Immature natural killer cell (primary cell): ENCODE data around the gene CNKSR3. TPM values are rescaled to one million over a fixed set of nuclear protein-coding genes. Genes with fewer than 3 reads are reported as not detected.

Experiments
- DNase-seq, 3 donors: peaks; one replicate each; pipeline ENCODE4 v3.0.0; 2022; ENCODE audit warnings: mixed read lengths in 1 of 3
- H3K27ac Mint-ChIP-seq, 6 donors: one replicate each; pipeline ENCODE4 v1.8.0; 2020; ENCODE audit warnings: mixed read lengths in 6 of 6, mild to moderate bottlenecking in 5 of 6, inconsistent platforms in 4 of 6, moderate library complexity in 3 of 6
- H3K27me3 Mint-ChIP-seq, 3 donors: one replicate each; pipeline ENCODE4 v1.8.0; 2020 to 2021; ENCODE audit warnings: low read depth in 3 of 3, mild to moderate bottlenecking in 3 of 3, mixed read lengths in 3 of 3, moderate library complexity in 3 of 3, inconsistent platforms in 1 of 3
- H3K36me3 Mint-ChIP-seq, 3 donors: one replicate each; pipeline ENCODE4 v1.8.0; 2020; ENCODE audit warnings: mixed read lengths in 3 of 3, inconsistent platforms in 2 of 3, mild to moderate bottlenecking in 2 of 3
- H3K4me1 Mint-ChIP-seq, 2 donors: one replicate each; pipeline ENCODE4 v1.8.0; 2020; ENCODE audit warnings: inconsistent platforms in 2 of 2, mild to moderate bottlenecking in 2 of 2, mixed read lengths in 2 of 2, moderate library complexity in 1 of 2
- H3K4me3 Mint-ChIP-seq, 5 donors: one replicate each; pipeline ENCODE4 v1.8.0; 2020; ENCODE audit warnings: mild to moderate bottlenecking in 5 of 5, mixed read lengths in 5 of 5, inconsistent platforms in 3 of 5, moderate library complexity in 3 of 5
- H3K9me3 Mint-ChIP-seq, 6 donors: one replicate each; pipeline ENCODE4 v1.8.0; 2020; ENCODE audit warnings: mild to moderate bottlenecking in 6 of 6, mixed read lengths in 6 of 6, inconsistent platforms in 4 of 6, moderate library complexity in 3 of 6
- polyA plus RNA-seq, 3 donors: library from polyadenylated mRNA; unstranded; fragments of 300-500 nt; fragmentation: Illumina TruSeq; gene quantifications; one replicate each; pipeline ENCODE4 v1.2.3, GENCODE V29; 2021

Gene CNKSR3
- polyA plus RNA-seq, 3 donors from 2014 or later = 0.13 TPM; not detected in 2

DNA sequence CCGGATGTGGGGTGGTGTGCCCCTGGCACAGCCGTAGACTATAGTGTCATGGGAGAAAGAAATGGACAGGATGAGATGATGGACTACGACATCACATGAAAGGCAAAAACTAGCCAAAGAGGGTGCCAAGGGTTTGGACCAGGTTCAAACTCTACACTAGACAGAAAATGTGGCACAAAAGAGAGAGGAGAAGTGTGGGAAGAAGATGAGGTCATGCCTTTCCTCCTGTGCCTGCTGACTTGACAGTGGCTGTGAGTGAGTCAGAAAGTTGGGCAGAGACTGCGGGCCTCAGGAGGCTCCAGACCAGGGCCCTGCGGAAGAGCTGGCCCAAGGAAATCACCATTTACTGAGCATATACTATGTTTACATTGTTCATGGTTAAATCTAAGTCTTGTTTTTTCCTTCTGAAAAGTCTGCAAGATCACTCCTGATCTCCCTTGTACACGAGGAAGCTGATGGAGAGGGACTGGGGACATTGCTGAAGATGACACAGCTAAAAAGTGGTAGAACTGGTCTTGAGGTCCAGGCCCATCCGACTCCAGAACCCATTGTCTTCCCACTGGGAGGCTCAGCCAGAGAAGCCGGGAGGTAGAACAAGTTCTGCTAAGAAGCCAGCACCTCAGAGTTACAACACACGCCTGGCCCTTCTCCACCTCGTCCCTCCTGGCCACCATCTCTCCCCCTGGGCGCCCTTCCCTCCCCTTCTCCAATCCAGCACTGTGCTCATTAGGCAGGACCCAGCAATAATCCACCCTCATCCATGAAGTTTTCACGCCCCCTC lies 35.6 kb downstream of the CNKSR3 start:
- no peak for DNase-seq
- Mint-ChIP-seq H3K27ac (no peak overlapping the region), H3K27me3 (peaks cover 0 to 8% (median 3%) of the 10 kb centered on the region in 3 donors), H3K9me3 (peaks cover 0 to 8% (median under 1%) of the 10 kb centered on the region in 6 donors), H3K4me3 (no peak overlapping the region), H3K4me1 (no peaks in the 10 kb centered on the region), H3K36me3 (no peaks in the 10 kb centered on the region)

DNA sequence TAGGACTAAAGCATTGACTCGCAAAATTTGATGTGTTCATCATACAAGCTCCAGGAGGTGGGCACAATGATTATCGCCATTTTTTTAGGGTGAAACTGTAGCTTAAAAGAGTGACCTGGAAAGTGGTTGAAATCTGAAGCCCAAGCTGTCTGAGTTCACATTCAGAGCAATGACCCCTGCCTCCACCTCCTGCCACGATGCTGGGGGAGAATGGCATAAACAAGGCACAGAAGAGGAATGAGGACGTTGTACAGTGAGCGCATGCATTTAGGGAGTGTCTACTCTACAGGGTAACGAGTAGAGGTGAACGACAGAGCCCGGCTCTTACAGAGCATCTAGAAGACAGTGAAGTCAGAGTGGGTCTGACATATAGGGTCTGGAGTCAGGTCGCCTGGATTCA lies 37.2 kb downstream of the CNKSR3 start:
- DNase-seq = no peak
- H3K27me3 Mint-ChIP-seq = peaks cover 0 to 10% (median 3%) of the 10 kb centered on the region in 3 donors
- no peaks in the 10 kb centered on the region for H3K36me3 Mint-ChIP-seq
- H3K4me1 Mint-ChIP-seq = no peaks in the 10 kb centered on the region
- no peak overlapping the region for H3K4me3 Mint-ChIP-seq
- H3K9me3 Mint-ChIP-seq = peaks cover 0 to 8% (median under 1%) of the 10 kb centered on the region in 6 donors
- H3K27ac Mint-ChIP-seq = no peak overlapping the region

DNA sequence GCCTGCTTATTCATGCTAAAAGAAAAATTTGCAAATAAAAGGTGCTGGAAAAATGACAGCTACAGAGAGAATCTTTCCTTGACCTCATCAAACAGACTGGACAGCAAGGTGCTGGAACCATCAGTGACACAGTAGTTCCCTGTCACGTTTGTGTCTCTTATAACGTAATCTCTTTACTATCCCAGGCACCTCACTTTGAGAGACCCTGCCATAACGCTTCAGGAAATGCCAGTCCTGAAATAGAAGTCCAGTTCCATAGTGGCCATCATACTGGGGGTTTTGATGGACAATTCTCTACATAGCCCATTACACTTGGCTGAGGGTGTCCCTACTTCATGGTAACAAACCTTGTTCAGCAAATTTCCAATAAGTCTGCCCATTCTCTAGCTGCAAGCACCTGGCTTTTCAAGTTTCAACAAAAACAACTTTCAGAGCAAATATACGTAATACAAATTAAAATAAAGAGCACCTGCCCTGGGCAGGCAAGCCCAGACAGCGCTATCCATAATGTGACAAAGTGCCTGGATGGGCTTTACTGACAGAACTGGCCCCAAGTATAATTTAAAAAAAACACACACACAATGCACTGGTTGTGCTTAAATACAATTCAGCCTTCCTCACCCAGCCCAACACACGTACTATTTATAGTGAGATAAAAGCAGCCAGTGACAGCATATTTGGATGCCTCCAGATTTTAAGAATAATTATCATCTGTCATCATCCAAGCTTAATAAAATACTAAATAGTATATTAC lies 38.7 kb downstream of the CNKSR3 start:
- Mint-ChIP-seq H3K4me1 (no peaks in the 10 kb centered on the region), H3K27me3 (peaks cover 0 to 6% (median 0%) of the 10 kb centered on the region in 3 donors), H3K36me3 (no peaks in the 10 kb centered on the region), H3K9me3 (peaks cover 0 to 8% (median under 1%) of the 10 kb centered on the region in 6 donors), H3K4me3 (no peak overlapping the region), H3K27ac (no peak overlapping the region)
- no peak for DNase-seq

DNA sequence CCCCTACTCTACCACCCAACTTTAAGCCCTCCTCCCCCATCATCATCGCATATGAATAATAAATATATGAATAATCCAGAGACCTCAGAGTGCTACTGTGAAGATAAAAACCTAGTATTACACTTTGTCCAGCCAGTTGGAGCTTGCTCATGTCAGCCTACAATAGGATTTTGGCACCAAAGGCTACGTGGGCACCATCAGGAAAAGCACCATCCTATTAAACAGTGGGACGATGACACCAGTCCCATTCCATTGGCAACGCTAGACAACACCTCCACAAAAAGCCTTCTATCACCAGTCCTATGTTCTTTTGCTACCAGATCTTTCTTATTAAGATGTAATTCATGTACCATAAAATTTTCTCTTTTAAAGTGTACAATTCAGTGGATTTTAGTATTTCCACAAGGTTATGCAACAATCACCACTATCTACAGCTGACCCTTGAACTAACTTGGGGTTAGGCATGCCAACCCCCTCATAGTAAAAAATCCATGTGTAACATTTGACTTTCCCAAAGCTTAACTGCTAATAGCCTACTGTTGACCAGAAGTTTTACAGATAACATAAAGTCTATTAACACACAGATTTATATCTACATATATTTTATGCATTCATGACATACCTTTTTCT lies 41.1 kb downstream of the CNKSR3 start:
- H3K27ac Mint-ChIP-seq = no peak overlapping the region
- DNase-seq = no peak
- no peaks in the 10 kb centered on the region for H3K36me3 Mint-ChIP-seq
- H3K9me3 Mint-ChIP-seq = peaks cover 0 to 8% (median under 1%) of the 10 kb centered on the region in 6 donors
- H3K4me1 Mint-ChIP-seq = no peaks in the 10 kb centered on the region
- no peak overlapping the region for H3K4me3 Mint-ChIP-seq
- H3K27me3 Mint-ChIP-seq = peaks cover 0 to 9% (median 2%) of the 10 kb centered on the region in 3 donors

DNA sequence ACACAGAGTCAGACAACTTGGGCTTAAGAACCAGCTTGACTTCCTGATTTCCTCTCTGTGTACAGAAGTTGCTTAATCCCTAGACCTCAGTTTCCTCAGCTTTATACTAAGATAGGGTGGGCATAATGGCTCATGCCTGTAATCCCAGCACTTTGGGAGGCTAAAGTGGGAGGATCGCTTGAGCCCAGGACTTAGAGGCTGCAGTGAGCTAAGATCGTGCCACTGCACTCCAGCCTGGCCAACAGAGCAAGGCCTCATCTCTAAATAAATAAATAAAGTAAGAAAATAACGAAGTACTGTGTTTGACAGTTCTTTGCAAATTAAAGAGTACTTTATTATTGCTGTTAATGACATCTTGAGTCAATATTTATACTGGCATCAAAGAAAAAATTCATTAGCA lies 41.7 kb downstream of the CNKSR3 start:
- Mint-ChIP-seq H3K9me3 (peaks cover 0 to 8% (median under 1%) of the 10 kb centered on the region in 6 donors), H3K36me3 (no peaks in the 10 kb centered on the region), H3K27ac (no peak overlapping the region), H3K4me1 (no peaks in the 10 kb centered on the region), H3K27me3 (peaks cover 0 to 9% (median 2%) of the 10 kb centered on the region in 3 donors), H3K4me3 (no peak overlapping the region)
- no peak for DNase-seq

DNA sequence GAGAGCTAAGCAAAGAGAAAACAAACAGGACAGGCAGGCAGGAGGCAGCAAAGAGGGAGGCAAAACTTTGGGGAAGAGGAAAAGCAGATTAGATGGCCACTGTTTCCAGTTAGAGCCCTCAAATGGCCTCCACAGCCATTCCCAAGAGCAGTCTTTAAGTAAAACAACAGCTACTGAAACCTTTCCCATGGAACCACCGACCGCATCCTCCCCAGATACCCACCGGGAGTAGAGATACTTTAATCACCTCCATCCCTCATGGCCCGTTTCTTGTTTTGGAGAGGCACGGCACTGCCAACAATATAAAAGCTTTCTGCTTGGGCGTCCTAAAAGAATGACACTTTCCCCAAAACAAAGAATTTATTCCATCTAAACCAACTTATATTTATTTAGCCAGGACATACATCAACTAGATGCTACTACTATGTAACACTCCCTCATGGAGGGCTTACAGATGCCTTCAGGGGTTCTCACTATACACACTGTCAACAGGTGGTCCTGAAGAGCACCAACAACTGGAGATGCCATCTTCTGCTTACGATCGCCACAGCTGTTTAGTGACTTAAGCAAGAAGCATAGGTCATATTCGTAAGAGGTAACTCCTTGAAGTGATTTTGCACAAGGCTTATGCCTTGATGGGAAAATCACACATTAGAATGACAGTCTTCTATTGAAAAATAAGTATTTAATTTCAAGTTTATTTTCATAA lies 43.4 kb downstream of the CNKSR3 start:
- H3K36me3 Mint-ChIP-seq = no peaks in the 10 kb centered on the region
- DNase-seq = no peak
- H3K27me3 Mint-ChIP-seq = peaks cover 0 to 9% (median 4%) of the 10 kb centered on the region in 3 donors
- no peaks in the 10 kb centered on the region for H3K4me1 Mint-ChIP-seq
- H3K9me3 Mint-ChIP-seq = peaks cover 0 to 8% (median under 1%) of the 10 kb centered on the region in 6 donors
- H3K27ac Mint-ChIP-seq = no peak overlapping the region
- no peak overlapping the region for H3K4me3 Mint-ChIP-seq

DNA sequence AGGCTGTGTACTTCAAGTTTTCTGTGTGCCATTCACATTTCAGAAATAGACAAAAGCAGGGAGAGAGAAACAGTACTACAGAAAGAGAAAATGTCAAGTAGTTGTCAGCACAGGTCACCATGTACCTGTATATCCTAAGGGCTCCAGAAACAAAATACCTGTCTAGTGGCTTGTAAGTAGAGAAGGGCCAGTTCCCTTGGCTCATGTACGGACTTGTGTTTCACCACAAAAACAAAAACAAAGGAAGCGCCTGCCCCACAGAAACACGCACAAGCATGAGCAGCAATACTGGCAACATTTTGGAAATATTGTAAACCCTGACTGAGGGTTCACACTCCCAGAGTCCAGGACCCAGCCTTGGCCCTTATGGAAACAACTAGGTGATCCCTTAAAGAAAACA lies 44.3 kb downstream of the CNKSR3 start:
- Mint-ChIP-seq H3K36me3 (no peaks in the 10 kb centered on the region), H3K4me1 (no peaks in the 10 kb centered on the region), H3K27ac (no peak overlapping the region), H3K9me3 (peaks cover 0 to 8% (median under 1%) of the 10 kb centered on the region in 6 donors), H3K27me3 (peaks cover 0 to 9% (median 4%) of the 10 kb centered on the region in 3 donors), H3K4me3 (no peak overlapping the region)
- DNase-seq = no peak

DNA sequence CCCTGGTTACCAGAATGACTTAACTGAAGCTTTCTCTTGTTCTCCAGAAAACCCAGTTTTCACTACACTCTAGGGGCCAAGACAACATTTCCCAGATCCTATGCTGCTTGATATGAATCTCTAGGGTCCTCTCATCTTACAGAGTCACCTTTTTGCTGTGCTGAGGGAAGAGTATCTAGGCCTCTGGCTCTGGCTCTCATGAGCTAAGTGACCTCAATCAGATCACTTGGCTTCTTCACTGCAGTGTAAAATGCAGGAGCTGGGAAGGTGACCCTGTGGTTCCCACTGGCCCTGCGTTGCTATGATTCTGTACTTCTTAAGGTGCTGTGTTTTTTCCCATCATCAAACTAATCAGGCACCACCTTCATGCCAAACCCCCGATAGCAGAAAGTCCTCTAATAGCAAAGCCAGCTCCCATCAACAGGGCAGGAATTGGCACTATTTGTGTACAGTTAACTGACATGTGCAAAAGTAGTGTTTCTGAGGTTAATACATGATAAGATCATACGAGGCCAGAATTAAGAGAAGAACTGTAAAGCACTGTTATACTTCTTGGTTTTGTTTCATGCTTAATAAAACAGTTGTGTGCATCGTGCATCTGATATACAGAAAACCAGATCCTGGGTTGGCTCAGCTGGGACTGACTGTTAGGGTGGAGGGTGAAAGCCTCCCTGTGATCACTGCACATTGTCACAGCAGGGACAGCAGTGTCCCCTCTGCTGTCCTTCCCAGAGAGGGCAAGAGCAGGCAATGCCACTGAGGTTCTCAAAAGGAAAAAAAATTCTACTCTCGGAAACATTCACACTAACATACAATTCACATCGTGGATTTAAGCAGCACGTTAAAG lies 46.7 kb downstream of the CNKSR3 start:
- no peak overlapping the region for H3K27ac Mint-ChIP-seq
- no peaks in the 10 kb centered on the region for H3K4me1 Mint-ChIP-seq
- no peaks in the 10 kb centered on the region for H3K36me3 Mint-ChIP-seq
- no peak overlapping the region for H3K4me3 Mint-ChIP-seq
- peaks cover 0 to 5% (median 4%) of the 10 kb centered on the region in 3 donors for H3K27me3 Mint-ChIP-seq
- DNase-seq = no peak
- no peaks in the 10 kb centered on the region for H3K9me3 Mint-ChIP-seq

DNA sequence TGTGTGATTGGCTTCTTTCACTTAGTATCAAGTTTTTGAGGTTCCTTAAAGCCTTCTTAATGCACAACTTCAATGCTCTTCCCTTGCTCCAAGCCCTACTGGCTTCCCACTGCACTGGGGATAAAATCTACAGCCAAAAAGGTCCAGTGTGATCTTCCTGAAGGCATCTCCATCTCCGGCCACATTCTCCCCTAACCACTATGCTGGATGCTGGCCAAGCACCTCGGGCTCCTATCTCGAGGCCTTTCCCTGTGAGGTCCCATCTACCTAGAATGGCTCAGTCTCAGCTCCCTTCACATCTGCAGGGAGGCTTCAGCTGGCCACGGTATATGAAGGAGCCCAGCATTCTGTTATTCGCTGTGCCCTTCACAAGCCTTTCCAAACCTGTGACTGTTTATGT lies 48.1 kb downstream of the CNKSR3 start:
- H3K4me1 Mint-ChIP-seq = no peaks in the 10 kb centered on the region
- no peak for DNase-seq
- no peaks in the 10 kb centered on the region for H3K36me3 Mint-ChIP-seq
- no peak overlapping the region for H3K4me3 Mint-ChIP-seq
- H3K27me3 Mint-ChIP-seq = peaks cover 3 to 4% (median 4%) of the 10 kb centered on the region in 3 donors
- H3K27ac Mint-ChIP-seq = no peak overlapping the region
- no peaks in the 10 kb centered on the region for H3K9me3 Mint-ChIP-seq

DNA sequence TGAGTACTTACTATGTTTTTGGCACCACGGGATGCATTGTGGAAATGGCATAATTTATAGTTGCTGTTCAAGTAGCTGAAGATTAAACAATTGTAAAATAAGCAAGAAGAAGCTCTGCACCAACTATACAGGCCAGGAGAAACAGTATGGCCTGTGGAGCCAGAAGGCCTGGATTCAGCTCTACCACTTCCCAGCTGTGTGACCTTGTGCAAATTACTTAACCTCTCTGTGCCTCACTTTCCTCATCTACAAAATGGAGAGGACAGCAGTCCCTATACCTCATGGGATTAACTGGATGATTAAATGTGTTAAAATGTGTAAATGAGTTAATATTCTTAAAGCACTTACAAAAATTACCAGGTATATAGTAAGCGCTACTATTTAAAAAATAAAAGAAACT lies 49.1 kb downstream of the CNKSR3 start:
- no peak overlapping the region for H3K27ac Mint-ChIP-seq

DNA sequence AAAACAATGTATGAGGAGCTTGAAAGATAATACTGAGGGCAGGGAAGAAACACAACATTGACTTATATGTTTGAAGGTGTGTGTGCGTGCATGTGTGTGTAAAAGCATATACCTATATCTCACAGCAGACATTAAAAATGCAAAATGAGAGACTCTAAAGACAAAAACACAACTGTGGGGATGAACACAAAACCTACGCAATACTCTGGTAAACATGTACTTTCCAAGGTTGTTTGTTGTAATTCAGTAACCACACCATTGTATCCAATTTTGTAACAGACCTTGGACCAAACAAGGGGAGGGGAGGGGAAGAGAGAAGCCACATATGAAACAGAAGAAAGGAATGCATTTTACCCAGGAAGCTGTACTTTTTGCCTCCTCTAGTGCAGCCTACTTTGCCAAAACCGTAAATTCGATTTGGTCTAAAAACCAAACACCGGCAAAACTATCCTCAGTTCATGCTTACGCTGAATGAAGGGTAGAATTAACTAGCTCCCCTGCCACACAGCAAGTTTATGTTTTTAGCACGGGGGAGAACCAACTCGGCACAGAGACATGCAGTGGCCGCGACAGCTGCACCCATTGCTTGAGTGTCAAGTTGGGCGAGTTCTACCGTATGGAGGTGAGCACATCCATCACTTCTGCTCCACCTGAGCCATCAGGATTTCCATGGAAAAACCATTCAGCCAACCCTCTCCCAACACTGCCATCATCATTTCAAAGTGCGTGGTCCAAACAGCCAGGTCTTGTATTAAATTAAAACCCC lies 50.0 kb downstream of the CNKSR3 start:
- Mint-ChIP-seq H3K27ac (no peak overlapping the region), H3K9me3 (no peaks in the 10 kb centered on the region), H3K36me3 (no peaks in the 10 kb centered on the region), H3K4me1 (no peaks in the 10 kb centered on the region), H3K4me3 (no peak overlapping the region), H3K27me3 (peaks cover 3 to 4% (median 4%) of the 10 kb centered on the region in 3 donors)
- DNase-seq = no peak

More for the DNA sequence above, 49.1 kb downstream of the CNKSR3 start:
- DNase-seq = no peak
- H3K4me3 Mint-ChIP-seq = no peak overlapping the region
- H3K36me3 Mint-ChIP-seq = no peaks in the 10 kb centered on the region
- no peaks in the 10 kb centered on the region for H3K4me1 Mint-ChIP-seq
- H3K27me3 Mint-ChIP-seq = peaks cover 3 to 4% (median 4%) of the 10 kb centered on the region in 3 donors
- no peaks in the 10 kb centered on the region for H3K9me3 Mint-ChIP-seq

DNA sequence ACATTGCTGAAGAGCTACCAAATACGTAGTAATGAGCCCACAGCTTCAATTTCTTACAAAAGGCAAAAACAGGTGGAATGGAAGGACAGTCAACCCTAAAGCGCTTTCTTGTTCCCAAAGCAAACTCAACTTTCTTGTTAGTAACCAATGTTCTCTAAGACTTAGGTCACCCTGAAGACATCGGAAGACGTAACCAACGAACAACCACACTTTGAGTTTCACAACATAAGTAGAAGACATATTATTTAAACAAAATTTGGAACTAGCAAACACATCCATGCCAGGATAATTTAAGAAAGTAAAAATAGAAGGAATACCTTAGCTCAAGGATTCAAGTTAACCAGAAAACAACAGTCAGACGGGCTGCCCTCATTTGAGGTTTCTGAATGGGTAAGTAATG lies 51.0 kb downstream of the CNKSR3 start:
- Mint-ChIP-seq H3K27ac (no peak overlapping the region), H3K4me1 (no peaks in the 10 kb centered on the region), H3K4me3 (no peak overlapping the region)

More for the DNA sequence above, 51.0 kb downstream of the CNKSR3 start:
- no peaks in the 10 kb centered on the region for H3K9me3 Mint-ChIP-seq
- no peaks in the 10 kb centered on the region for H3K36me3 Mint-ChIP-seq
- H3K27me3 Mint-ChIP-seq = peaks cover 2 to 3% (median 2%) of the 10 kb centered on the region in 3 donors
- no peak for DNase-seq
